ENCODE data around the gene ZNF662. TPM values are rescaled to one million over a fixed set of nuclear protein-coding genes. Genes with fewer than 3 reads are reported as not detected.

ZNF662 gene
- total RNA-seq, 2 donors from 2014 or later, result 8.6 to 15.5 TPM

- H3K4me1 ChIP-seq (replicated peaks), result no peaks in the 10 kb centered on the region
- H3K4me3 ChIP-seq, result no peak overlapping the region
- no peaks in the 10 kb centered on the region for H3K36me3 ChIP-seq
- WGBS, result 49% methylated on average over 3 of the region's 3 CpGs
- no peak overlapping the region for H3K27ac ChIP-seq
- no peak for DNase-seq (ENCODE audit: low spot score)
- TF ChIP-seq POLR2AphosphoS5 (IDR thresholded peaks at IDR 0.05), result no peak
- no peak for TF ChIP-seq POLR2A (IDR thresholded peaks at IDR 0.05)
- no peak for TF ChIP-seq CTCF (IDR thresholded peaks at IDR 0.05)
- H3K27me3 ChIP-seq (replicated peaks; ENCODE audit: insufficient read depth), result no peaks in the 10 kb centered on the region
- no peaks in the 10 kb centered on the region for H3K9me3 ChIP-seq
- intact Hi-C loops (cut with DNase I), result no loop called here
These were observed 4.9 kb upstream of the ZNF662 start for GRCh38 chr3:42901073-42901415.

GRCh38 chr3:42902257-42902656 lies 3.7 kb upstream of the ZNF662 start:
- intact Hi-C loops (cut with DNase I), result no loop called here
- no peak overlapping the region for H3K4me3 ChIP-seq
- no peak for DNase-seq (ENCODE audit: low spot score)

GRCh38 chr3:42904076-42904475 lies 1.9 kb upstream of the ZNF662 start:
- no peaks in the 10 kb centered on the region for H3K36me3 ChIP-seq
- no peak for TF ChIP-seq POLR2A (IDR thresholded peaks at IDR 0.05)
- no peak overlapping the region for H3K27ac ChIP-seq
- intact Hi-C loops (cut with DNase I), result no loop called here
- no peaks in the 10 kb centered on the region for H3K9me3 ChIP-seq
- no peaks in the 10 kb centered on the region for H3K27me3 ChIP-seq (replicated peaks; ENCODE audit: insufficient read depth)
- WGBS, result 96% methylated on average over 1 of the region's 1 CpG
- no peak for DNase-seq (ENCODE audit: low spot score)
- H3K4me1 ChIP-seq (replicated peaks), result peaks cover 3% of the 10 kb centered on the region
- no peak overlapping the region for H3K4me3 ChIP-seq

More at GRCh38 chr3:42902257-42902656, 3.7 kb upstream of the ZNF662 start:
- Histone ChIP-seq H3K36me3 (no peaks in the 10 kb centered on the region), H3K9me3 (no peaks in the 10 kb centered on the region), H3K27ac (no peak overlapping the region), H3K4me1 (replicated peaks) (peaks cover 3% of the 10 kb centered on the region), H3K27me3 (replicated peaks; ENCODE audit: insufficient read depth) (no peaks in the 10 kb centered on the region)
- TF ChIP-seq POLR2AphosphoS5 (IDR thresholded peaks at IDR 0.05) (no peak), CTCF (IDR thresholded peaks at IDR 0.05) (no peak), POLR2A (IDR thresholded peaks at IDR 0.05) (no peak)
- 67% methylated on average over 2 of the region's 2 CpGs for WGBS

GRCh38 chr3:42905740-42906069 lies 237 bp upstream of the ZNF662 start:
- no peaks in the 10 kb centered on the region for H3K36me3 ChIP-seq
- H3K27me3 ChIP-seq (replicated peaks; ENCODE audit: insufficient read depth), result no peaks in the 10 kb centered on the region
- no peak for DNase-seq (ENCODE audit: low spot score)
- H3K4me1 ChIP-seq (replicated peaks), result peaks cover 3% of the 10 kb centered on the region
- WGBS, result 3% methylated on average over 12 of the region's 12 CpGs
- no peak for TF ChIP-seq POLR2A (IDR thresholded peaks at IDR 0.05)
- no peak for TF ChIP-seq POLR2AphosphoS5 (IDR thresholded peaks at IDR 0.05)
- no peak for TF ChIP-seq CTCF (IDR thresholded peaks at IDR 0.05)
- peak overlapping the region; percentile 57 to 63 for H3K27ac ChIP-seq
- intact Hi-C loops (cut with DNase I), result no loop called here
- H3K4me3 ChIP-seq, result peak overlapping the region; percentile 48 to 51
- no peaks in the 10 kb centered on the region for H3K9me3 ChIP-seq

GRCh38 chr3:42906848-42907183 lies 874 bp downstream of the ZNF662 start:
- intact Hi-C loops (cut with DNase I), result no loop called here

More at GRCh38 chr3:42906848-42907183, 874 bp downstream of the ZNF662 start:
- 73% methylated on average over 4 of the region's 4 CpGs for WGBS
- no peak for DNase-seq (ENCODE audit: low spot score)
- no peak overlapping the region for H3K27ac ChIP-seq
- H3K4me1 ChIP-seq (replicated peaks), result peaks cover 3% of the 10 kb centered on the region
- no peaks in the 10 kb centered on the region for H3K27me3 ChIP-seq (replicated peaks; ENCODE audit: insufficient read depth)
- no peaks in the 10 kb centered on the region for H3K9me3 ChIP-seq
- H3K36me3 ChIP-seq, result peaks cover 0 to 3% of the 10 kb centered on the region in 2 donors
- no peak for TF ChIP-seq POLR2A (IDR thresholded peaks at IDR 0.05)
- TF ChIP-seq CTCF (IDR thresholded peaks at IDR 0.05), result no peak
- no peak for TF ChIP-seq POLR2AphosphoS5 (IDR thresholded peaks at IDR 0.05)
- peak overlapping the region; percentile 48 to 51 for H3K4me3 ChIP-seq

Measured in prostate gland (tissue), 2 donors.